Measurements from ENCODE around the gene CD200R1L.
A peak's percentile ranks its signal among the peaks of the same experiment; 100 is the strongest.

CD200R1L gene

GRCh38 chr3:112817797-112818196 lies 28.9 kb downstream of the CD200R1L start:
- TF ChIP-seq, protein P1, sequence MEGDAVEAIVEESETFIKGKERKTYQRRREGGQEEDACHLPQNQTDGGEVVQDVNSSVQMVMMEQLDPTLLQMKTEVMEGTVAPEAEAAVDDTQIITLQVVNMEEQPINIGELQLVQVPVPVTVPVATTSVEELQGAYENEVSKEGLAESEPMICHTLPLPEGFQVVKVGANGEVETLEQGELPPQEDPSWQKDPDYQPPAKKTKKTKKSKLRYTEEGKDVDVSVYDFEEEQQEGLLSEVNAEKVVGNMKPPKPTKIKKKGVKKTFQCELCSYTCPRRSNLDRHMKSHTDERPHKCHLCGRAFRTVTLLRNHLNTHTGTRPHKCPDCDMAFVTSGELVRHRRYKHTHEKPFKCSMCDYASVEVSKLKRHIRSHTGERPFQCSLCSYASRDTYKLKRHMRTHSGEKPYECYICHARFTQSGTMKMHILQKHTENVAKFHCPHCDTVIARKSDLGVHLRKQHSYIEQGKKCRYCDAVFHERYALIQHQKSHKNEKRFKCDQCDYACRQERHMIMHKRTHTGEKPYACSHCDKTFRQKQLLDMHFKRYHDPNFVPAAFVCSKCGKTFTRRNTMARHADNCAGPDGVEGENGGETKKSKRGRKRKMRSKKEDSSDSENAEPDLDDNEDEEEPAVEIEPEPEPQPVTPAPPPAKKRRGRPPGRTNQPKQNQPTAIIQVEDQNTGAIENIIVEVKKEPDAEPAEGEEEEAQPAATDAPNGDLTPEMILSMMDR (IDR thresholded peaks at IDR 0.05): no peak

DNA sequence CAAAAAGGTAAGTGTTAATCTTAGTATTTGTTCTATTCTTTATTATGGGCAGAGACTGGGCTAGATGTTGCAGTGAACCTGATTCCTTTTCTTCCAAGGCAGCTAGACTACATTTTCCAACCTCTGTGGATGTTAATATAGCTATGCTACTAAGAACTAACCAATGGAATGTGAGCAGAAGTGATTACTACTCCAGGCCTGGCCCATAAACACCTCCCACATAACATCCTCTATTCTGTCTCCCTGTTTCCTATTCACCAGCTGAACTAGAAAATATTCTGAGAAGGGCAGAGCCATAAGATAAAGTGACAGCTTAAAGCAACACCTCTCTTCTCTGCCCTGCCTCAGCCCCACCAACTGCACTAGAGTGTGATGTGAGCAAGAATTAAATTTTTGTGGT lies 29.4 kb downstream of the CD200R1L start:
- TF ChIP-seq, protein P1 (IDR thresholded peaks at IDR 0.05): no peak

GRCh38 chr3:112815981-112816380 lies 30.7 kb downstream of the CD200R1L start:
- TF ChIP-seq, protein P1 (IDR thresholded peaks at IDR 0.05): no peak

- TF ChIP-seq, protein P1 (IDR thresholded peaks at IDR 0.05): peak; percentile 33; the same call in 1 of the 2 replicates
These were observed 32.4 kb downstream of the CD200R1L start for GRCh38 chr3:112814266-112814665.

DNA sequence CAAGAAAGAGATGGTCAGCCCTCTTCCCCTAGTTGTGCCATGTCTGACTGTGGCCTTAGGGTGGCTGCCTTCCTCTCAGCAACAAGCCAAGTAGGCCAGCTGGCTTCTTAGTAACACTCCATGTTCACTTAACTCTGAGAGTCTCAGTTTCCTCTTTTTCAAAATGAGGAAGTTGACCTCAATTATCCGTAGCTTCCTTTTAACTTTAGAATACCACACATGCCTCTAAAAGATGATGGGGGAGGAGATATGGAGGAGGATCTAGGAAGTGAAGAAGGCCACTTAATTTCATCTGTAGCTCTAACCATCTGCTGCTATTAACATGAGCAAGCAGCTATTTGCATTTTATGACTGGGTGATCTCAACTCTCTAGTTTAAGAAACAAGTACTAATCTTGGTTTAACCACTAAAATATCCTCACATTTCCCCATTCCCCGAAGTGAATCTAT lies 32.9 kb downstream of the CD200R1L start:
- TF ChIP-seq, protein P1 (IDR thresholded peaks at IDR 0.05): no peak

DNA sequence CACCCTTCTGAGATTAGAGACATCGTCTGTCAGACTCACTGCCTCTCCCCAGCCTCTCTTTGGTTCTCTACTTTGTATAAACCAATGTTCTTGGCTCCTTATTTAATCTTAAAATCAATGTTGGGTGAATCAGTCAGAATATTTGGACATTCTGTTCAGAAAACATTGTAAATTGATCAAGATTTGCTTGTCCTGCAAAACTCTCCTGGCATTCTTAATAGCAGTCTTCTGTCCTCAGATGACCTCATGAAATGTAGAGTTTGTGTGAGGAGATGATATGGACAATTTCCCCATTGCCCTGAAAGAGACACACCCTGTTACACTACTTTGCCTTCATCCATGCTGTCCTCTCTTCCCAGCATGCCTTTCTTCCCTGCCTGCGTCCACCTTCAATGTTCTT lies 33.6 kb downstream of the CD200R1L start:
- TF ChIP-seq, protein P1 (IDR thresholded peaks at IDR 0.05): no peak

GRCh38 chr3:112811917-112812660 lies 34.6 kb downstream of the CD200R1L start:
- TF ChIP-seq, protein P1 (IDR thresholded peaks at IDR 0.05): no peak

All from LNCAP (cell line).